Kidney epithelial cell (primary cell): ENCODE data around the gene MEIKIN. TPM values are rescaled to one million over a fixed set of nuclear protein-coding genes. Genes with fewer than 3 reads are reported as not detected.

Source experiments
- DNase-seq: peaks from one replicate; pipeline ENCODE4 v3.0.0-alpha.2; 2010; ENCODE audit warnings: low read depth
- H3K27me3 ChIP-seq: 2 replicates; pipeline ENCODE4 v1.6.0; 2011; ENCODE audit warnings: low read length; ENCODE audit not compliant: control insufficient read depth, insufficient read depth
- H3K36me3 ChIP-seq: 2 replicates; pipeline ENCODE4 v1.5.1; 2011; ENCODE audit warnings: low read length; ENCODE audit not compliant: control insufficient read depth, insufficient read depth
- H3K4me3 ChIP-seq: 2 replicates; pipeline ENCODE4 v1.5.1; 2011; ENCODE audit warnings: low read depth, mild to moderate bottlenecking, control low read depth, low read length
- CTCF ChIP-seq: IDR thresholded peaks from 2 replicates; pipeline ENCODE4 v1.5.1; 2011; ENCODE audit warnings: mild to moderate bottlenecking, moderate library complexity, low read length, control low read depth, inconsistent platforms; ENCODE audit not compliant: insufficient read depth, poor library complexity, severe bottlenecking
- total RNA-seq: library from RNA; depleted of rRNA; stranded (reverse); fragments of >200 nt; gene quantifications from 2 replicates; pipeline ENCODE4 v1.2.3, GENCODE V29; 2015

Gene MEIKIN
- total RNA-seq, 1 donor from 2014 or later, result not detected

- Histone ChIP-seq H3K27me3 (peaks cover 3% of the 10 kb centered on the region), H3K36me3 (no peaks in the 10 kb centered on the region), H3K4me3 (no peak overlapping the region)
- no peak for TF ChIP-seq CTCF
- DNase-seq, result no peak
These were observed 46.3 kb upstream of the MEIKIN start for GRCh38 chr5:131991593-131992324.

GRCh38 chr5:131990716-131991115 is 45.3 kb upstream of the MEIKIN start:
- DNase-seq, result no peak
- H3K27me3 ChIP-seq, result peaks cover 3% of the 10 kb centered on the region
- TF ChIP-seq CTCF, result no peak
- no peaks in the 10 kb centered on the region for H3K36me3 ChIP-seq
- H3K4me3 ChIP-seq, result no peak overlapping the region

- Histone ChIP-seq H3K27me3 (peaks cover 3% of the 10 kb centered on the region), H3K36me3 (no peaks in the 10 kb centered on the region), H3K4me3 (no peak overlapping the region)
- no peak for DNase-seq
- TF ChIP-seq CTCF, result no peak
These were observed 43.1 kb upstream of the MEIKIN start for GRCh38 chr5:131988601-131989000.

- H3K4me3 ChIP-seq, result no peak overlapping the region
- H3K27me3 ChIP-seq, result peaks cover 3% of the 10 kb centered on the region
- H3K36me3 ChIP-seq, result no peaks in the 10 kb centered on the region
These were observed 41.8 kb upstream of the MEIKIN start for GRCh38 chr5:131987251-131987650.

GRCh38 chr5:131986161-131986912 is 40.9 kb upstream of the MEIKIN start:
- DNase-seq, result no peak
- Histone ChIP-seq H3K36me3 (no peaks in the 10 kb centered on the region), H3K27me3 (no peaks in the 10 kb centered on the region), H3K4me3 (no peak overlapping the region)
- TF ChIP-seq CTCF, result no peak

More at GRCh38 chr5:131987251-131987650, 41.8 kb upstream of the MEIKIN start:
- TF ChIP-seq CTCF, result no peak
- DNase-seq, result no peak
